ENCODE data around the gene RMDN2.

The RMDN2 gene

GRCh38 chr2:37982847-37983246, 57.8 kb downstream of the RMDN2 start:
- TF ChIP-seq CTCF (IDR thresholded peaks at IDR 0.05) = no peak
- Histone ChIP-seq H3K4me3 (no peak overlapping the region), H3K27ac (no peak overlapping the region)
- DNase-seq (ENCODE audit: low spot score) = no peak

- H3K4me3 ChIP-seq = no peak overlapping the region
- H3K27ac ChIP-seq = no peak overlapping the region
- no peak for TF ChIP-seq CTCF (IDR thresholded peaks at IDR 0.05)
- no peak for DNase-seq (ENCODE audit: low spot score)
These were observed 58.6 kb downstream of the RMDN2 start for GRCh38 chr2:37983719-37984118.

- DNase-seq (ENCODE audit: low spot score) = no peak
- no peak overlapping the region for H3K27ac ChIP-seq
- H3K4me3 ChIP-seq = no peak overlapping the region
- no peak for TF ChIP-seq CTCF (IDR thresholded peaks at IDR 0.05)
These were observed 59.1 kb downstream of the RMDN2 start for GRCh38 chr2:37984176-37984575.

- DNase-seq (ENCODE audit: low spot score) = no peak
- no peak overlapping the region for H3K4me3 ChIP-seq
- TF ChIP-seq CTCF (IDR thresholded peaks at IDR 0.05) = no peak
- H3K27ac ChIP-seq = no peak overlapping the region
These were observed 59.5 kb downstream of the RMDN2 start for GRCh38 chr2:37984589-37984988.

GRCh38 chr2:37985333-37985732, 60.2 kb downstream of the RMDN2 start:
- H3K27ac ChIP-seq = no peak overlapping the region
- TF ChIP-seq CTCF (IDR thresholded peaks at IDR 0.05) = no peak
- no peak overlapping the region for H3K4me3 ChIP-seq
- DNase-seq (ENCODE audit: low spot score) = no peak

GRCh38 chr2:37987098-37987775, 62.1 kb downstream of the RMDN2 start:
- no peak for DNase-seq (ENCODE audit: low spot score)
- TF ChIP-seq CTCF (IDR thresholded peaks at IDR 0.05) = no peak
- Histone ChIP-seq H3K27ac (no peak overlapping the region), H3K4me3 (no peak overlapping the region)

GRCh38 chr2:37992601-37993000, 67.5 kb downstream of the RMDN2 start:
- no peak overlapping the region for H3K4me3 ChIP-seq
- DNase-seq (ENCODE audit: low spot score) = no peak
- no peak for TF ChIP-seq CTCF (IDR thresholded peaks at IDR 0.05)
- no peak overlapping the region for H3K27ac ChIP-seq
